ENCODE measurements around the gene YY1. TPM values are rescaled to one million over a fixed set of nuclear protein-coding genes. Genes with fewer than 3 reads are reported as not detected.
A peak's percentile ranks its signal among the peaks of the same experiment; 100 is the strongest.

The YY1 gene
- total and polyA plus RNA-seq, 2 of the 8 experiments (the other 6 are each of a cell fraction or from before 2014, with no cell fraction given), result 26.4 to 106 TPM

GRCh38 chr14:100303925-100304324 is 65.0 kb downstream of the YY1 start:
- Histone ChIP-seq H3K4me1 (replicated peaks in 1 of 4; ENCODE audit: control insufficient read depth in 3 of 4, insufficient read depth in 4 of 4, low read length in 3 of 4) (peaks cover 10 to 22% (median 14%) of the 10 kb centered on the region in 4 experiments), H2AK5ac (ENCODE audit: low read depth, low read length) (no peak overlapping the region), H2BK5ac (ENCODE audit: low read depth, low read length) (0 out of 2 replicates have a peak overlapping the region, but pooled peaks have one; percentile 77), H2BK15ac (ENCODE audit: low read length) (0 out of 2 replicates have a peak overlapping the region, but pooled peaks have one; percentile 81), H3K14ac (ENCODE audit: insufficient read length) (no peak overlapping the region), H4K20me1 (replicated peaks in 1 of 2; ENCODE audit: control insufficient read depth in 1 of 2, insufficient read depth in 2 of 2, low read length in 2 of 2) (peaks cover 16 to 17% of the 10 kb centered on the region in 2 experiments), H3K36me3 (ENCODE audit: control insufficient read depth in 2 of 4, insufficient read depth in 4 of 4, low read length in 3 of 4) (peaks cover 0 to 7% (median 0%) of the 10 kb centered on the region in 4 experiments; a peak in 3 of 8 replicates), H3K9me3 (ENCODE audit: insufficient read depth in 2 of 2, low read depth in 1 of 2, low read length in 1 of 2) (no peaks in the 10 kb centered on the region), H3K27me3 (replicated peaks in 1 of 4; ENCODE audit: control insufficient read depth in 3 of 4, extremely low read depth in 1 of 4, insufficient read depth in 3 of 4, low read length in 3 of 4) (no peaks in the 10 kb centered on the region; a peak in 1 of 7 replicates), H3K56ac (replicated peaks; ENCODE audit: insufficient read length, low read depth, low read length) (no peak overlapping the region), H3K23me2 (ENCODE audit: low read depth, low read length) (peaks cover 18% of the 10 kb centered on the region; the same call in 1 of the 2 replicates), H2BK120ac (replicated peaks; ENCODE audit: low read depth, low read length) (no peak overlapping the region), H3K27ac (ENCODE audit: low read depth, low read length) (no peak overlapping the region), H3K23ac (ENCODE audit: insufficient read length) (no peak overlapping the region), H2AFZ (ENCODE audit: low read length) (no peak overlapping the region), H4K8ac (ENCODE audit: extremely low read depth, insufficient read depth, low read length) (no peak overlapping the region), H3K79me2 (ENCODE audit: control insufficient read depth in 1 of 2, insufficient read depth in 2 of 2, low read length in 2 of 2) (peaks cover 6 to 52% of the 10 kb centered on the region in 2 experiments; a peak in 3 of 4 replicates), H3K4ac (replicated peaks; ENCODE audit: insufficient read length, low read depth, low read length) (no peak overlapping the region), H3K18ac (ENCODE audit: extremely low read depth, low read length) (no peak overlapping the region), H3K4me3 (ENCODE audit: extremely low read depth in 1 of 4, insufficient read depth in 2 of 4, low read depth in 3 of 4, low read length in 4 of 4) (peak overlapping the region in 1 of 4 experiments; percentile 95; a peak in 2 of 8 replicates), H2BK20ac (ENCODE audit: low read length) (no peak overlapping the region), H4K5ac (ENCODE audit: insufficient read length, low read depth, low read length) (no peak overlapping the region), H2BK12ac (ENCODE audit: low read depth, low read length) (0 out of 2 replicates have a peak overlapping the region, but pooled peaks have one; percentile 80), H3K79me1 (ENCODE audit: low read depth, low read length) (peaks cover 16% of the 10 kb centered on the region), H3K9ac (replicated peaks in 1 of 4; ENCODE audit: extremely low read depth in 1 of 4, low read depth in 3 of 4, low read length in 3 of 4) (no peak overlapping the region), H3K4me2 (ENCODE audit: insufficient read depth in 1 of 2, low read depth in 2 of 2, low read length in 2 of 2) (peak overlapping the region; percentile 81 to 90), H4K91ac (replicated peaks; ENCODE audit: insufficient read length, low read length) (no peak overlapping the region)
- TF ChIP-seq MAX (IDR thresholded peaks at IDR 0.05), result 0 out of 2 replicates have a peak, but pooled peaks have one; percentile 15
- TF ChIP-seq USF2 (IDR thresholded peaks at IDR 0.05; ENCODE audit: low read length), result peak; percentile 63
- no peak for TF ChIP-seq TAF7 (optimal IDR thresholded peaks at IDR 0.05; ENCODE audit: borderline replicate concordance, low read depth, low read length)
- no peak for TF ChIP-seq HDAC2 (IDR thresholded peaks at IDR 0.05; ENCODE audit: borderline replicate concordance in 1 of 2, low read depth in 2 of 2, low read length in 2 of 2)
- POLR2A ChIA-PET (ENCODE audit: partially characterized antibody), result interaction anchor here (1.5 to 14.7 kb wide), 2 partner anchors 10 to 15 kb away, joined by 10 to 200 read pairs; no protein-coding TSS in a partner anchor
- WGBS, 2 experiments (ENCODE audit: extremely low coverage in 1 of 2, insufficient coverage in 1 of 2, insufficient read length in 1 of 2, insufficient replicate concordance in 2 of 2, low coverage in 1 of 2, low lambda C conversion rate in 2 of 2, missing lambda C conversion rate in 1 of 2), result 65% methylated on average over 4 of the region's 4 CpGs; no CpG with 5 or more reads in 1 of the 2 experiments
- FAIRE-seq (peak; percentile 80), DNase-seq (ENCODE audit: low read depth in 1 of 2, low spot score in 2 of 2) (no peak)
- CTCF ChIA-PET (ENCODE audit: partially characterized antibody), result interaction anchor here (1.0 to 1.7 kb wide), 7 partner anchors 9 to 74 kb away, joined by 3 to 9 read pairs (median 4); a partner anchor contains a TSS
